Activated CD4-positive, alpha-beta T cell treated with anti-CD3 and anti-CD28 coated beads, Interleukin-2, amount 50 U/mL, for 48 hours (primary cell): Measurements from ENCODE around the gene AKAP6.

Source experiments
- DNase-seq, 2 experiments: peaks; one replicate each; pipeline ENCODE4 v3.0.0-alpha.2; 2020

The AKAP6 gene

DNA sequence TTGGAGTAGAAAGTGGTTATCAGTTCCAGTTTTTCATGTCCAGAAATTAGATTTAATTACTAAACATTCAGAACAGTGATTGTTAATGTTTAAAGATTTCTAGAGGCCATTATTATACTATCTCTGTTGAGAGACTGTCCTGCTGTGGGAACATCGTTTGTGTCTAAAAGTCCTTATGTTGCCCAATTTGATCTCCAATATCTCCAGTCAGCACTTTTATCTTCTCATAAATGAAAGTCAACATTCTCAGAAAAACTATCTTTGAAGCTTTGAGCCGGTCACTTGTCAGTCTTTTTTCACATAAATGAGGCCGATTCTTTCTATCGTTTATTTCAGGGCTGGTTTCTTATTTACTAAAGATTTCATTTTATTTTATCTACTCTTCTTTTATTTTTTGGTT lies 518.8 kb downstream of the AKAP6 start:
- no peak for DNase-seq

DNA sequence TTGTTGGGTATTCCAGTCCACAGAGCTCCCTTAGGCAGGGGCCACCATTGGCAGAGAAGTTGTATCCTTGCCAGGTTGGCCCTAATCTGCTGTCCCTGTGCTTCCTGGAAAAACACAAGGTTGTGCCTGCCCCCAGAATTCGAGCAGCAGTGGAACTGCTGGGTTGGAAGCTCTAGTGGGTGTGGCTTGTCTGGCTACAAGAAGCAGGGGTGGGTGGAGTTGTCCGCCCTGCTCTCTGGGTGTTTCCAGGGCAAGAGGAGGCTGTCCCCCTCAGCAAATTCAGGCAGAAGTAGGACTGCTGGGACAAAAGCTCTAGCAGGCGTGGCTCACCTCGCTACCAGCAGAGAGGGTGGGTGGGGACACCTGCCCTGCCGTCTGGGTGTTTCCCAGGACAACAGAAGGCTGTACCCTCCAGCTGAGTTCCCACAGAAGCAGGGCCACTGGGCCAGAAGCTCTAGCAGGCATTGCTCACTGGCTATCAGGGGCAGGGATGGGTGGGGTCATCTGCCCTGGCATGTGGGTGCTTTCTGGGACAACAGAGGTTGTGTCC lies 536.8 kb downstream of the AKAP6 start:
- DNase-seq: no peak

DNA sequence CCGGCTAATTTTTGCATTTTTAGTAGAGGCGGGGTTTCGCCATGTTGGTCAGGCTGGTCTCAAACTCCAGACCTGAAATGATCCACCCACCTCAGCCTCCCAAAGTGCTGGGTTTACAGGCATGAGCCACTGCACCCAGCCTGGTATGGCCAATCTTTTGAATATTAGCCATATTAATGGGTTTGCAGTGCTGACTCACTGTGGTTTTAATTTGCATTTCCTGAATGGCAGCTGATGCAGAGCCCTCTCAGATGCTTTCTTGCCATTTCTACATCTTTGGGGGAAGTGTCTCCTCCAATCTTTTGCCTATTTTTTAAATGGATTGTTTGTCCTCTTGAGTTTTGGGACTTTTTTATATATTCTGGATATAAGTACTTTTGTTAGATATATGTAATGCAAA lies 554.1 kb downstream of the AKAP6 start:
- DNase-seq: no peak
